WTC11 (cell line): Measurements from ENCODE around the gene TXNRD1. TPM values are rescaled to one million over a fixed set of nuclear protein-coding genes. Genes with fewer than 3 reads are reported as not detected.

ENCODE experiments used
- ATAC-seq: fragments of 200-7000 bp; cut with Tn5 transposase; 2 replicates; pipeline ENCODE4 v1.10.0; 2021; ENCODE audit warnings: mild to moderate bottlenecking, moderate library complexity
- CTCF ChIA-PET: fragments of 300-600 bp; sonication (Branson Sonifier 250); formaldehyde crosslinking; loops from one replicate; lab custom pipeline; 2021; ENCODE audit warnings: antibody characterized with exemption; lab: Charles Lee
- POLR2A ChIA-PET: fragments of 350-600 bp; sonication (Branson Sonifier 250); formaldehyde crosslinking; loops from one replicate; lab custom pipeline; 2021; ENCODE audit warnings: antibody characterized with exemption; lab: Charles Lee
- DNase-seq: peaks from one replicate; pipeline ENCODE4 v3.0.0; 2021; ENCODE audit warnings: low spot score
- H3K27ac Mint-ChIP-seq: 2 replicates; pipeline ENCODE4 v1.8.0; 2021; ENCODE audit warnings: mixed read lengths
- H3K27me3 Mint-ChIP-seq: 2 replicates; pipeline ENCODE4 v1.8.0; 2021; ENCODE audit warnings: low read depth, mild to moderate bottlenecking, moderate library complexity, mixed read lengths
- H3K36me3 Mint-ChIP-seq: 2 replicates; pipeline ENCODE4 v1.8.0; 2021; ENCODE audit warnings: mixed read lengths
- H3K4me1 Mint-ChIP-seq: 2 replicates; pipeline ENCODE4 v1.8.0; 2022; ENCODE audit warnings: mixed read lengths
- H3K4me3 Mint-ChIP-seq: 2 replicates; pipeline ENCODE4 v1.8.0; 2021; ENCODE audit warnings: mild to moderate bottlenecking, moderate library complexity, mixed read lengths
- H3K9me3 Mint-ChIP-seq: 2 replicates; pipeline ENCODE4 v1.8.0; 2021; ENCODE audit warnings: mixed read lengths
- ATF2 ChIP-seq: sonication (generic); formaldehyde crosslinking; IDR thresholded peaks from 2 replicates; pipeline ENCODE4 v1.8.1; 2022; ENCODE audit warnings: low read depth, missing genetic modification reagents, borderline replicate concordance
- FOXJ3 ChIP-seq: sonication (generic); formaldehyde crosslinking; IDR thresholded peaks from 2 replicates; pipeline ENCODE4 v1.9.0; 2021; ENCODE audit warnings: missing genetic modification reagents, mild to moderate bottlenecking, borderline replicate concordance
- FOXP1 ChIP-seq: sonication (generic); formaldehyde crosslinking; IDR thresholded peaks from 2 replicates; pipeline ENCODE4 v1.8.0; 2022; ENCODE audit warnings: missing genetic modification reagents, mild to moderate bottlenecking, moderate library complexity, borderline replicate concordance
- HMGA2 ChIP-seq: fragments of 250-450 bp; sonication (Bioruptor Pico); IDR thresholded peaks from 2 replicates; pipeline ENCODE4 v1.4.0; 2021; ENCODE audit warnings: mild to moderate bottlenecking, moderate library complexity
- MYBL2 ChIP-seq: sonication (generic); formaldehyde crosslinking; IDR thresholded peaks from 2 replicates; pipeline ENCODE4 v1.8.1; 2023; ENCODE audit warnings: mild to moderate bottlenecking, moderate library complexity, missing genetic modification reagents
- PRRX2 ChIP-seq: fragments of 250-450 bp; sonication (Bioruptor Pico); IDR thresholded peaks from 2 replicates; pipeline ENCODE4 v1.8.0; 2021; ENCODE audit warnings: mild to moderate bottlenecking
- total RNA-seq: library from RNA; stranded (reverse); gene quantifications from 3 replicates; pipeline ENCODE4 v1.2.3, GENCODE V29; 2021
- TF ChIP-seq, protein P1 (sequence below): sonication (generic); formaldehyde crosslinking; IDR thresholded peaks from 2 replicates; pipeline ENCODE4 v1.8.0; 2022; ENCODE audit warnings: mild to moderate bottlenecking, missing genetic modification reagents
- TF ChIP-seq, protein P2 (sequence below): fragments of 250-450 bp; sonication (Bioruptor Pico); IDR thresholded peaks from 2 replicates; pipeline ENCODE4 v1.9.0; 2021; ENCODE audit warnings: mild to moderate bottlenecking, borderline replicate concordance
- TF ChIP-seq, protein P3 (sequence below): sonication (generic); formaldehyde crosslinking; IDR thresholded peaks from 2 replicates; pipeline ENCODE4 v1.8.0; 2023; ENCODE audit warnings: missing genetic modification reagents, mild to moderate bottlenecking, borderline replicate concordance
- TF ChIP-seq, protein P4 (sequence below): sonication (generic); formaldehyde crosslinking; IDR thresholded peaks from 2 replicates; pipeline ENCODE4 v1.8.1; 2023; ENCODE audit warnings: mild to moderate bottlenecking, missing genetic modification reagents

TXNRD1 gene
- total RNA-seq, 1 experiment from 2014 or later, result 113 TPM

DNA sequence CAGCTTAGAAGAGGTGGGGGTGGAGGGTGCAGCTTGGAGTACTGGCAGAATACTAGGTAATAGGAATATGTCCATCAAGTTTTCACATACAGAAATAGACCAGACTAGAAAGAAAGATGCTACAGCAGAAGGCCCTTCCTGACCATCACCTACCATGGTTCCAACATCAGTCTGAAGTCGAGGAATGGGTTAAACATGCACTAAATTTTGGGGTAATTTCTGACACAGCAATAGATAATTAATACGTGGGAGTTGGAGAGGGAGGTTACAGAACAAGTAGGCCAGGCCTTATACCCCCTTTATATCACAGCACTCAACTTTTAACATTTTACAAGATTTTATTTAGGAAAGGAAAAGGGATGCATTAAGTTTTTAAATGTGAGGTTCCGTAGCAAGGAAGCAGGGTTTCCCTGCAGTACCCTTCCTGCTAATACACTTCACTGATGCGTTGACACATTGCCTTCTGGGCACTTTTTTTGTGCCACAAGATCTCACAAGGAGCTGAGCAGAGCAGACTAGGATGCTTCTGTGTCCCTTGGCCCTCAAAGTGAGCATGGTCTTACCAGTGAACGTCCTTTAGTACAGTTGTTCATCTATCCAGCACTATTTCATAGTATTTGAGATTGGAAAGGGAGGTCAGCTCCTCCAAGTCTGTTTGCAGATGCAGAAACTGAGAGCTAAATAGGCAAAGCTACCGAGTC is 138.7 kb downstream of the TXNRD1 start:
- DNase-seq, result no peak
- no peak for ATAC-seq
- H3K36me3 Mint-ChIP-seq, result peaks cover 9% of the 10 kb centered on the region
- ChIA-PET CTCF (no interaction called here), POLR2A (no interaction called here)
- no peak overlapping the region for H3K4me3 Mint-ChIP-seq
- H3K27me3 Mint-ChIP-seq, result no peaks in the 10 kb centered on the region
- H3K9me3 Mint-ChIP-seq, result no peaks in the 10 kb centered on the region
- H3K27ac Mint-ChIP-seq, result no peak overlapping the region
- peaks cover 24% of the 10 kb centered on the region for H3K4me1 Mint-ChIP-seq
- TF ChIP-seq, protein P1, sequence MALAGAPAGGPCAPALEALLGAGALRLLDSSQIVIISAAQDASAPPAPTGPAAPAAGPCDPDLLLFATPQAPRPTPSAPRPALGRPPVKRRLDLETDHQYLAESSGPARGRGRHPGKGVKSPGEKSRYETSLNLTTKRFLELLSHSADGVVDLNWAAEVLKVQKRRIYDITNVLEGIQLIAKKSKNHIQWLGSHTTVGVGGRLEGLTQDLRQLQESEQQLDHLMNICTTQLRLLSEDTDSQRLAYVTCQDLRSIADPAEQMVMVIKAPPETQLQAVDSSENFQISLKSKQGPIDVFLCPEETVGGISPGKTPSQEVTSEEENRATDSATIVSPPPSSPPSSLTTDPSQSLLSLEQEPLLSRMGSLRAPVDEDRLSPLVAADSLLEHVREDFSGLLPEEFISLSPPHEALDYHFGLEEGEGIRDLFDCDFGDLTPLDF (CRISPR knock-in tag), result no peak
- TF ChIP-seq FOXP1, result no peak
- TF ChIP-seq, protein P2, sequence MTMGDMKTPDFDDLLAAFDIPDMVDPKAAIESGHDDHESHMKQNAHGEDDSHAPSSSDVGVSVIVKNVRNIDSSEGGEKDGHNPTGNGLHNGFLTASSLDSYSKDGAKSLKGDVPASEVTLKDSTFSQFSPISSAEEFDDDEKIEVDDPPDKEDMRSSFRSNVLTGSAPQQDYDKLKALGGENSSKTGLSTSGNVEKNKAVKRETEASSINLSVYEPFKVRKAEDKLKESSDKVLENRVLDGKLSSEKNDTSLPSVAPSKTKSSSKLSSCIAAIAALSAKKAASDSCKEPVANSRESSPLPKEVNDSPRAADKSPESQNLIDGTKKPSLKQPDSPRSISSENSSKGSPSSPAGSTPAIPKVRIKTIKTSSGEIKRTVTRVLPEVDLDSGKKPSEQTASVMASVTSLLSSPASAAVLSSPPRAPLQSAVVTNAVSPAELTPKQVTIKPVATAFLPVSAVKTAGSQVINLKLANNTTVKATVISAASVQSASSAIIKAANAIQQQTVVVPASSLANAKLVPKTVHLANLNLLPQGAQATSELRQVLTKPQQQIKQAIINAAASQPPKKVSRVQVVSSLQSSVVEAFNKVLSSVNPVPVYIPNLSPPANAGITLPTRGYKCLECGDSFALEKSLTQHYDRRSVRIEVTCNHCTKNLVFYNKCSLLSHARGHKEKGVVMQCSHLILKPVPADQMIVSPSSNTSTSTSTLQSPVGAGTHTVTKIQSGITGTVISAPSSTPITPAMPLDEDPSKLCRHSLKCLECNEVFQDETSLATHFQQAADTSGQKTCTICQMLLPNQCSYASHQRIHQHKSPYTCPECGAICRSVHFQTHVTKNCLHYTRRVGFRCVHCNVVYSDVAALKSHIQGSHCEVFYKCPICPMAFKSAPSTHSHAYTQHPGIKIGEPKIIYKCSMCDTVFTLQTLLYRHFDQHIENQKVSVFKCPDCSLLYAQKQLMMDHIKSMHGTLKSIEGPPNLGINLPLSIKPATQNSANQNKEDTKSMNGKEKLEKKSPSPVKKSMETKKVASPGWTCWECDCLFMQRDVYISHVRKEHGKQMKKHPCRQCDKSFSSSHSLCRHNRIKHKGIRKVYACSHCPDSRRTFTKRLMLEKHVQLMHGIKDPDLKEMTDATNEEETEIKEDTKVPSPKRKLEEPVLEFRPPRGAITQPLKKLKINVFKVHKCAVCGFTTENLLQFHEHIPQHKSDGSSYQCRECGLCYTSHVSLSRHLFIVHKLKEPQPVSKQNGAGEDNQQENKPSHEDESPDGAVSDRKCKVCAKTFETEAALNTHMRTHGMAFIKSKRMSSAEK (CRISPR knock-in tag), result no peak
- no peak for TF ChIP-seq ATF2 (CRISPR knock-in tag)
- TF ChIP-seq PRRX2, result no peak
- no peak for TF ChIP-seq HMGA2 (CRISPR knock-in tag)
- TF ChIP-seq, protein P3, sequence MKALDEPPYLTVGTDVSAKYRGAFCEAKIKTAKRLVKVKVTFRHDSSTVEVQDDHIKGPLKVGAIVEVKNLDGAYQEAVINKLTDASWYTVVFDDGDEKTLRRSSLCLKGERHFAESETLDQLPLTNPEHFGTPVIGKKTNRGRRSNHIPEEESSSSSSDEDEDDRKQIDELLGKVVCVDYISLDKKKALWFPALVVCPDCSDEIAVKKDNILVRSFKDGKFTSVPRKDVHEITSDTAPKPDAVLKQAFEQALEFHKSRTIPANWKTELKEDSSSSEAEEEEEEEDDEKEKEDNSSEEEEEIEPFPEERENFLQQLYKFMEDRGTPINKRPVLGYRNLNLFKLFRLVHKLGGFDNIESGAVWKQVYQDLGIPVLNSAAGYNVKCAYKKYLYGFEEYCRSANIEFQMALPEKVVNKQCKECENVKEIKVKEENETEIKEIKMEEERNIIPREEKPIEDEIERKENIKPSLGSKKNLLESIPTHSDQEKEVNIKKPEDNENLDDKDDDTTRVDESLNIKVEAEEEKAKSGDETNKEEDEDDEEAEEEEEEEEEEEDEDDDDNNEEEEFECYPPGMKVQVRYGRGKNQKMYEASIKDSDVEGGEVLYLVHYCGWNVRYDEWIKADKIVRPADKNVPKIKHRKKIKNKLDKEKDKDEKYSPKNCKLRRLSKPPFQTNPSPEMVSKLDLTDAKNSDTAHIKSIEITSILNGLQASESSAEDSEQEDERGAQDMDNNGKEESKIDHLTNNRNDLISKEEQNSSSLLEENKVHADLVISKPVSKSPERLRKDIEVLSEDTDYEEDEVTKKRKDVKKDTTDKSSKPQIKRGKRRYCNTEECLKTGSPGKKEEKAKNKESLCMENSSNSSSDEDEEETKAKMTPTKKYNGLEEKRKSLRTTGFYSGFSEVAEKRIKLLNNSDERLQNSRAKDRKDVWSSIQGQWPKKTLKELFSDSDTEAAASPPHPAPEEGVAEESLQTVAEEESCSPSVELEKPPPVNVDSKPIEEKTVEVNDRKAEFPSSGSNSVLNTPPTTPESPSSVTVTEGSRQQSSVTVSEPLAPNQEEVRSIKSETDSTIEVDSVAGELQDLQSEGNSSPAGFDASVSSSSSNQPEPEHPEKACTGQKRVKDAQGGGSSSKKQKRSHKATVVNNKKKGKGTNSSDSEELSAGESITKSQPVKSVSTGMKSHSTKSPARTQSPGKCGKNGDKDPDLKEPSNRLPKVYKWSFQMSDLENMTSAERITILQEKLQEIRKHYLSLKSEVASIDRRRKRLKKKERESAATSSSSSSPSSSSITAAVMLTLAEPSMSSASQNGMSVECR (CRISPR knock-in tag), result no peak

DNA sequence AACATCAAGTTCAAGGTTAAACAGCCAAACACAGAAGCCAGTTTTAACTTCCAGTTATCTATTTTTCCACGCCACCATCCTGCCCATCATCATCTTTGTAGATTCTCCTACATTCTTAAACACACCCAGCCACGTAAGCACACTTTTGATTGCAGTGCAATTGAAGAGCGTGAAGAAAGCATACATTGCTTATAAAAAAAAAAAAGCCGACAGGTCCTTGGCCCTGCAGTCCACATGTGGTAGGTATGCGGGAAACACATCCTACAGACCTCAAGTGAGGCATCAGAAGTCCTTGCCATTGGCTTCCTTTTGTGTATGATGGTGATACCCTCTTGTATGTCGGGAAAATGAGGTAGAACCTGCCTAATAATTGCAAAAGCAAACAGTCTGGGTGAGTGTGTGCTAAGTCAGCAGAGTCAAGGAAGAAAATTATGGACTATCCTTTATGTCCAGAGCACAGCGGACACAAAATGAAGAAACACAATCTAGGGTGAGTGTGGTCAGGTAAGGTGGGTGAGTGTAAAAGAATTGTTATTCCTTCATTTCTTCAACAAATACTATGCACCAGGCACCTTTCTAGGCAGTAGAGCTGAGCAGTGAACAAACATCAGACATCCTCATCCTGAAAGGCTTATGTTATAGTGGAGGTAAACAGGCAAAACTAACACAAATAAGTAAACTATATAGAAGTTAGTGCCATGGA is 139.4 kb downstream of the TXNRD1 start:
- 0 out of 2 replicates have a peak, but pooled peaks cover under 1% of the 10 kb centered on the region for H3K9me3 Mint-ChIP-seq
- H3K36me3 Mint-ChIP-seq, result peaks cover 9% of the 10 kb centered on the region
- ATAC-seq (no peak), DNase-seq (no peak)
- peaks cover 20% of the 10 kb centered on the region for H3K4me1 Mint-ChIP-seq
- no peak overlapping the region for H3K27ac Mint-ChIP-seq
- ChIA-PET POLR2A (no interaction called here), CTCF (no interaction called here)
- no peak overlapping the region for H3K4me3 Mint-ChIP-seq
- no peaks in the 10 kb centered on the region for H3K27me3 Mint-ChIP-seq
- TF ChIP-seq, protein P4, sequence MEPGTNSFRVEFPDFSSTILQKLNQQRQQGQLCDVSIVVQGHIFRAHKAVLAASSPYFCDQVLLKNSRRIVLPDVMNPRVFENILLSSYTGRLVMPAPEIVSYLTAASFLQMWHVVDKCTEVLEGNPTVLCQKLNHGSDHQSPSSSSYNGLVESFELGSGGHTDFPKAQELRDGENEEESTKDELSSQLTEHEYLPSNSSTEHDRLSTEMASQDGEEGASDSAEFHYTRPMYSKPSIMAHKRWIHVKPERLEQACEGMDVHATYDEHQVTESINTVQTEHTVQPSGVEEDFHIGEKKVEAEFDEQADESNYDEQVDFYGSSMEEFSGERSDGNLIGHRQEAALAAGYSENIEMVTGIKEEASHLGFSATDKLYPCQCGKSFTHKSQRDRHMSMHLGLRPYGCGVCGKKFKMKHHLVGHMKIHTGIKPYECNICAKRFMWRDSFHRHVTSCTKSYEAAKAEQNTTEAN (CRISPR knock-in tag), result no peak
- TF ChIP-seq MYBL2 (CRISPR knock-in tag) (no peak), FOXJ3 (CRISPR knock-in tag) (no peak)
